Measurements from ENCODE around the gene PKIB.
"Not testable (repeated sequence)": the region's sequence is repeated elsewhere in the genome, so short reads cannot be mapped to it uniquely, and the experiment has no call there.

The PKIB gene

GRCh38 chr6:122609881-122610689 is at the start of gene PKIB:
TSS of gene PKIB (plus strand) at chr6:122610405. CDS start at chr6:122717795, 107,390 bp downstream.
- no peak for FAIRE-seq
- peak; percentile 24 for DNase-seq (ENCODE audit: low spot score)

GRCh38 chr6:122563364-122564052 is 46.7 kb upstream of the PKIB start:
- DNase-seq (ENCODE audit: low spot score) = no peak
- no peak for FAIRE-seq

- no peak for FAIRE-seq
Observed at GRCh38 chr6:122564230-122564629, 46.0 kb upstream of the PKIB start.

GRCh38 chr6:122565708-122566107 is 44.5 kb upstream of the PKIB start:
- FAIRE-seq (no peak), DNase-seq (ENCODE audit: low spot score) (no peak)

More at GRCh38 chr6:122564230-122564629, 46.0 kb upstream of the PKIB start:
- no peak for DNase-seq (ENCODE audit: low spot score)

GRCh38 chr6:122567034-122567433 is 43.2 kb upstream of the PKIB start:
- no peak for FAIRE-seq
- no peak for DNase-seq (ENCODE audit: low spot score)

- DNase-seq (ENCODE audit: low spot score) = no peak
Observed at GRCh38 chr6:122568350-122568749, 41.9 kb upstream of the PKIB start.

GRCh38 chr6:122568797-122569221 is 41.4 kb upstream of the PKIB start:
- DNase-seq (ENCODE audit: low spot score) (no peak), FAIRE-seq (no peak)

More at GRCh38 chr6:122568350-122568749, 41.9 kb upstream of the PKIB start:
- FAIRE-seq = no peak

GRCh38 chr6:122569230-122569771 is 40.9 kb upstream of the PKIB start:
- no peak for DNase-seq (ENCODE audit: low spot score)
- no peak for FAIRE-seq

GRCh38 chr6:122571888-122572287 is 38.3 kb upstream of the PKIB start:
- FAIRE-seq = no peak
- no peak for DNase-seq (ENCODE audit: low spot score)

GRCh38 chr6:122576888-122577287 is 33.3 kb upstream of the PKIB start:
- DNase-seq (ENCODE audit: low spot score) (no peak), FAIRE-seq (no peak)

- DNase-seq (ENCODE audit: low spot score) (no peak), FAIRE-seq (no peak)
Observed at GRCh38 chr6:122578961-122579360, 31.2 kb upstream of the PKIB start.

- no peak for FAIRE-seq
Observed at GRCh38 chr6:122580737-122581136, 29.5 kb upstream of the PKIB start.

GRCh38 chr6:122589115-122589514 is 21.1 kb upstream of the PKIB start:
- no peak for FAIRE-seq
- DNase-seq (ENCODE audit: low spot score) = no peak

More at GRCh38 chr6:122580737-122581136, 29.5 kb upstream of the PKIB start:
- no peak for DNase-seq (ENCODE audit: low spot score)

GRCh38 chr6:122598295-122598694 is 11.9 kb upstream of the PKIB start:
- DNase-seq (ENCODE audit: low spot score); FAIRE-seq: not testable (repeated sequence)

GRCh38 chr6:122604676-122605075 is 5.5 kb upstream of the PKIB start:
- DNase-seq (ENCODE audit: low spot score) = no peak
- FAIRE-seq = no peak

- no peak for FAIRE-seq
- no peak for DNase-seq (ENCODE audit: low spot score)
Observed at GRCh38 chr6:122610690-122611455, 668 bp downstream of the PKIB start.

GRCh38 chr6:122612838-122613237 is 2.6 kb downstream of the PKIB start:
- no peak for DNase-seq (ENCODE audit: low spot score)
- FAIRE-seq = no peak

GRCh38 chr6:122614303-122614702 is 4.1 kb downstream of the PKIB start:
- FAIRE-seq (no peak), DNase-seq (ENCODE audit: low spot score) (no peak)

GRCh38 chr6:122615409-122615808 is 5.2 kb downstream of the PKIB start:
- DNase-seq (ENCODE audit: low spot score) = no peak
- FAIRE-seq = no peak

GRCh38 chr6:122616877-122617276 is 6.7 kb downstream of the PKIB start:
- FAIRE-seq (no peak), DNase-seq (ENCODE audit: low spot score) (no peak)

- no peak for DNase-seq (ENCODE audit: low spot score)
- no peak for FAIRE-seq
Observed at GRCh38 chr6:122619309-122619708, 9.1 kb downstream of the PKIB start.
